Fibroblast of gingiva (primary cell): ENCODE data around the gene LGMN.
"Not testable (repeated sequence)": the region's sequence is repeated elsewhere in the genome, so short reads cannot be mapped to it uniquely, and the experiment has no call there.

Experiments used
- DNase-seq: peaks from one replicate; pipeline ENCODE4 v3.0.0-alpha.2; 2011; ENCODE audit warnings: low read depth

The LGMN gene

GRCh38 chr14:92694807-92695206 is 53.6 kb downstream of the LGMN start:
- DNase-seq = no peak

GRCh38 chr14:92693998-92694795 is 54.2 kb downstream of the LGMN start:
- DNase-seq = no peak

GRCh38 chr14:92692822-92693226 is 55.6 kb downstream of the LGMN start:
- DNase-seq = no peak

DNA sequence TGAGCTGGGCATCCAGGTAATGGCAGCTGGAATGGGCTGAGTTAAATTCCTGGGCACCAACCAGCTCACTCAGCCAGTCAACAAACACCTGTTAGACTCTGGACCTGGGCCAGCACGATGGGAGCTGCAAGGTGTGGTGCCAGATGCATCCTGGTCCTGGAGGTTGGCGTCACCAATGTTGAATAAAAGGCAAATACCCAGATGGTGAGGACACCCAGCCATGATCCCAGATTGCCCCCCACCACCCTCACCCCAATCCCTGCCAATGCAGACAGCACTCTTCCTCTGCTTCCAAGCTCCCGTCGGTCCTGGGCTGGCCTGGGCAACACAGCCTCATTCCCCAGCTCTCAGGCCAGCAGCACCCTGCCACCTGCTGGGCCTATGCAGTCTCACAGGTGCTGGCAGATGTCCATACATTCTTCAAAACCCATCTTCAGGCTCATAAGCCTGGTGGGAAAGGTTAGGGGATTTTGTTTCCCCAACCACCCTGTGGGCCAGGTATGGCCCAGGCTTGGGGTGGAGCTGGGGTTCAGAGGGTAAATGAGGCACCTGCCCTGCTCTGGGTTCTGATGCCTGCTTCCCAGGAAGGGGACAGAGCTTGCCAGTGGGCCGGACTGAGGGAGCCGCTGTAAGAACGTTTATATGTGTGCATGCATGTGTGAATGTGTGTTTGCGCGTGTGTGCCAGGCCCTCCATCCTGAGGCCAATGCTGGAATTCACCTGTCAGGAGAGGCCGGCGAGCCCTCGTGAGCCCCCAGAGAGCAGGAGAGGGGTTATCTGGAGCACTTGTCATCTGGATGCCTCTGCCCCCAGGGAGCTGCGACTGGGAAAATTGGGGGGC is 58.0 kb downstream of the LGMN start:
- DNase-seq = peak; percentile 36

- DNase-seq = no peak
Measured at GRCh38 chr14:92688434-92689375, 59.7 kb downstream of the LGMN start.

GRCh38 chr14:92687681-92688433 is 60.6 kb downstream of the LGMN start:
- no peak for DNase-seq

GRCh38 chr14:92686900-92687427 is 61.5 kb downstream of the LGMN start:
- peak; percentile 43 for DNase-seq

DNA sequence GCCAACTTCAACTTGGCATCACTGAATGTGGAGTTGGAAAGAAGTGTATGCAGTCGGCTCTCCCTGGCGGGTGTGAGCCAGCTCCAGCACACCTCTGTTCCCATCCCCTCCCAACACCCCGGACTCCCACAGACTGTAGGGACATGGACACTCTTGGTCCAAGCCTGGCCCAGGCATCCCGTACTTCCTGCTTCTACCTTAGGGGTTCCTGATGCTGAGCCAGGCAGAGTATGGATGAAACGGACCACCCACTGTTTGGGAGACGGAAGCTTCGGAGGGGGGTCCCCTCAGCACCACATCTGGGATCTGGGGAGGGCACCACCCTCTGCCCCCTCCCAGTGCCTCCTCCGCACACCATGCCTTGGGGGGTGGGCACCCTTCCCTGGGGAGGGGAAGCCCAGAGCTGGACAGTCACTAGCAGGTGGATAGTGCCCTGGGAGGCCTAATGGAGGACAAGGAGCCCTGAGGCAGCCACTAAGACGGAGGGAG is 62.0 kb downstream of the LGMN start:
- no peak for DNase-seq

DNA sequence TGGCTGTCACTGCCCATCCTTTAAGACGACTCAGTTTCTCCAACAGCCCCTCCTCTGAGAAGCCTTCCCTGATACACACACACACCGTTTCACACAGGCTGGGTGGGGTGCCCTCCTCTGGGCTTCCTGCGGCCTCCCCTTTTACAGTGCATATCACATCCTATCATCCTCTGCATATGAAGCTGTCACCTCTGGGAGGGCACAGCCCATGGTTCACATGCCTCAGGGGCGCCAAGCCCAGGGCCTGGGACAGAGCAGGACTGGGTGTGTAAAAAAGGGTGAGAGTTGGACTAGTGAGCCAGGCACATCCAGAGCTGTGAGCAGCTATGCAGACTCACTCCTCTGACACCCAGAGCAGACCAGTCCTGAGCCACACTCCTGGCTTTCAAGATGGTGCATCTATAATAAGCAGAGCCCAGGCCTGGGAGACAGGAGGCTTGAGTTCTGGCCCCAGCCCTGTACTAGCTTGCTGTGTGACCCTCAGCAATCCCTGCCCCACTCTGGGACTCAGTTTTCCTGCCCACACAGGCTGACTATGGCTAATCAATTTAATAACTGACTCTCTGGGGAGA is 62.6 kb downstream of the LGMN start:
- no peak for DNase-seq

- no peak for DNase-seq
Measured at GRCh38 chr14:92684801-92685560, 63.4 kb downstream of the LGMN start.

DNA sequence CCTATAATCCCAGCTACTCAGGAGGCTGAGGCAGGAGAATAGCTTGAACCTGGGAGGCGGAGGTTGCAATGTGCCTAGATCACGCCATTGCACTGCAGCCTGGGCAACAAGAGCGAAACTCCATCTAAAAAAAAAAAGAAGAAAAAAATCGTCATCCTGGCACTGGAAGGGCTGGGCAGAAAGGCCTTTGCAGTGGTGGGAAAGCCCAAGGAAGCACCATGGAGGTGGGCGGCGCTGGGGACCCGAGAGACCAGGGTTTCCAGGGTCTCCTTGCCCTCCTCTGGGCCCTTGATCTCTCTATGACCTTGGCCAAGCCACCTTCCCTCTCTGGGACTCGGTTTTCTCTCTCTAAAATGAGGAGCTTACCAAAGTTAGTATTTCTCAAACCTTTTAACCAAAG is 65.4 kb downstream of the LGMN start:
- DNase-seq = no peak

DNA sequence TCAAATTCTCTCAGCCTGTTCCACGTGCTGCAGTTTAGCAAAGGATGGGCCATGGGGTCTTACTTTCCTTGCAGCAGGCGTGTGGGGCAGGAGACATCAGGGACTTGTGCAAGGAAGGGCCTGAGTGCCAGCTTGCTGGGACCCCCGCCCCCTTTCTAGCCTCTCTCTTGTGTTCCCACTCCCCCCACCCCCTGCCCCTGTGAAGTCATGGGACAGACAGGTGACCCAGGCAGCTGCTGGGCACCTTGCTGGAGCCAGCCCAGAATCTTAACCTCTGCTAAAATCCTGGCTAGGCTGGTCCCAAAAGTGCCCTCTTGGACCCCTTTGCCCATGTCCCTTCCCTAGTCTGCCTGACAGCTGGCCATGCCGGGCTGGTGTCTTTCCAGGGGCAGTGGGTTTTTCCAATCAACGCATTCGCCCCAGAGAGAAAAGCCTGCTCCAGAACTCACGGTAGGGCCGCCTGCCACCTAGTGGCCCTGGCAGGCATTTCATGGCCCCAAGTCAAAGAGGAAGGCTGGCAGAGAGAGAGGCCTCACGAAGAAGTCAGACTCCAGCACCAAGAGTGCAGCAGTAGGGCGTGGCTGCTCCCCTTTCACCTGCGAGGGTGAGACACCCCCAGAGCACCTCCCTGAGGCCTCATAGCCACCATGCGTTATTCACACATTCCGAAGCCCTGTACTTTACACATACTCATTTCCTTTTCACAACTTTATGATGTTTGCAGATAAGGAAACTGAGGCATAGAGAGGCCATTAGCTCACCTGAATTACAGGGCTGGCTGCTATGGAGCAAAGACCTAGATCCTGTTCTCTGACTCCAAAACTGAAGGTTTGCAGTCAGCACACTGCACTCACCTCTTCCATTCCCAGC is 67.4 kb downstream of the LGMN start:
- DNase-seq = peak; percentile 64

DNA sequence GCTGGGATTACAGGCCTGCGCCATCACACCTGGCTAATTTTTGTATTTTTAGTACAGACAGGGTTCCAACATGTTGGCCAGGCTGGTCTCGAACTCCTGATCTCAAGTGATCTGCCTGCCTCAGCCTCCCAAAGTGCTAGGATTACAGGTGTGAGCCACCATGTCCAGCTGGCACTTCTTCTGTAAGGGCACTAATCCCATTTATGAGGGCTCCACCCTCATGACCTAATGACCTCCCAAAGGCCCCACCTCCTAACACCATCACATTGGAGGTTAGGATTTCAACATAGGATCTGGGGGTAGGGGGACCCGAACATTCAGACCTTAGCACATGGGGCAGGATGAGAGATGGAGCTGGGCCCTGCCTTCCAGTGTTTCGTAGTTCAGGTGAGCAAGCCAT is 68.1 kb downstream of the LGMN start:
- DNase-seq = not testable (repeated sequence)

DNA sequence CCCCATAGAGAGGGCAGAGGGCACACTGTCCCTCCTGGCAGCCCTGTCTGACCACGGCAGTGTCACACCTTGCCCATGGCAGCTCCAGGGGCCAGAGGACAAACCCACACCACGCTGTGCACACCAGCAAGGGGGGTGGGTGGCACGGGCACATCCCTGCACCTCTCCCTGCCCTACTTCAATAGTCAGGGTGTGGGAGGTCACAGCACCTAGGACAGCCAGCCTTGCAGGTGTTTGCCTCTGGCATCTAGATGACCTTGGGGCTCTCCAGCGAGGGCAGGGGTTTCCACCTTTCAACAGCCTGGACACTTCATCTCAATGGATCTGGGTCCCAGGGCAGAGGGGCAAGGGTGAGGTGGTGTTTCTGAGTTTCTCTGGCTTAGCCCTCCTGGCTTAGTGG is 69.2 kb downstream of the LGMN start:
- DNase-seq = no peak

DNA sequence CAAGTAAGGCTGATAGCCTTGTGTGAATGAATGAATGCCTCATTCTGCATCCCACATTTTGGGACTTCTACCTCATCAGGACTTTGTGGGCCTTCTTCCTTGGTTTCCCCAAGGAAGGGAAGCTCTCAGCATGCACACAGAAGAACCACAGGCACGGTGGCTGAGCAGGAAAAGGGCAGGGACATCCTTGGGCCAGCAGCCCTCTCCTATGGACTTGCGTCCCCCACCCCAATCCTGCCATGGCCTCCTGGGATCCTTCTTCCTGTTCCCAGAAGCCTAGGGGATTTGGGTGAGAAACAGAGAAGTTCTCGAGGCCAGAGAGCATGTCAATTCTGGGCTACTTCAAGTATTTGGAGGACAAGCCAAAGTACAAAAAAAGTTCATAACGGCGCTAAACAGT is 69.7 kb downstream of the LGMN start:
- DNase-seq = no peak

DNA sequence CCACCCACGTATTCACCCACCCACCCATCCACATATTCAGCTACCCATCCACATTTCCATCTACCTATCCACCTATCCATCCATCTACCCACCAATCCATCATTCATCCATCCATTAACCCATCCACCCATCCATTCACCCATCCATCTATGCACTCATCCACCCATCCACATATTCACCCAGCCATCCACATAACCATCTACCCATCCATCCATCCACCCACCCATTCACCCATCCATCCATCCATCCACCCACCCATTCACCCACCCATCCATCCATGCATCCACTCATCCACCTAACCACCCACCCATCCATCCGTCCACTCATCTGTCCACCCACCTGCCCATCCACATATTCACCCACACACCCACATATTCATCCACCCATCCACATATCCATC is 70.5 kb downstream of the LGMN start:
- DNase-seq = no peak

DNA sequence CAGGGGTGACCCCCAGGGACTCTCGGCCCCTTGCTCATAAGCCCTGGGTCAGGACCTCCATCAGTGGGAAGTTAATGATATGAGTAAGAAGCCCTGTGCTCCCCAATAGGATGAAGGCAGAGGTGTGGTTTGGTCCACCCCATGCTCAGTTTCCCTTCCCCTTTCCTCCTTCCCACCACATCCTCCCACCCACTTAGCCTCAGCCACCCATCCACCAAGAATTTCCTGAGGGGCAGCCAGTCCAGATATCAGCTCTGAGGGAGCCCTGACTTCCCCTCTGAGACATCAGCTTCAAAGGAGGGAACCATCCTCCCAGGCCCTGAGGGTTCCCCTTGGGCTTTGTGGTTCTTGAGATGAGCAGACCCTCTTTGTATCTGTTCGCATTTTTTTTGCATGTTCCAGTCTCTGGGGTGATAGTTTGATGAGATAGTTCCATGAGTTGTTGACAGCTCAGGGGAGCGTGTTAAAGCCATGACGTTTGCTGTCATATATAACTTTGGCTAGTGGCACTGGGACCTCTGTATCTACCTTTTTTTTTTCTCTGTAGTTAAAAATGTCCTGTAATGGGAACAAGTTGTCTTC is 71.2 kb downstream of the LGMN start:
- no peak for DNase-seq

DNA sequence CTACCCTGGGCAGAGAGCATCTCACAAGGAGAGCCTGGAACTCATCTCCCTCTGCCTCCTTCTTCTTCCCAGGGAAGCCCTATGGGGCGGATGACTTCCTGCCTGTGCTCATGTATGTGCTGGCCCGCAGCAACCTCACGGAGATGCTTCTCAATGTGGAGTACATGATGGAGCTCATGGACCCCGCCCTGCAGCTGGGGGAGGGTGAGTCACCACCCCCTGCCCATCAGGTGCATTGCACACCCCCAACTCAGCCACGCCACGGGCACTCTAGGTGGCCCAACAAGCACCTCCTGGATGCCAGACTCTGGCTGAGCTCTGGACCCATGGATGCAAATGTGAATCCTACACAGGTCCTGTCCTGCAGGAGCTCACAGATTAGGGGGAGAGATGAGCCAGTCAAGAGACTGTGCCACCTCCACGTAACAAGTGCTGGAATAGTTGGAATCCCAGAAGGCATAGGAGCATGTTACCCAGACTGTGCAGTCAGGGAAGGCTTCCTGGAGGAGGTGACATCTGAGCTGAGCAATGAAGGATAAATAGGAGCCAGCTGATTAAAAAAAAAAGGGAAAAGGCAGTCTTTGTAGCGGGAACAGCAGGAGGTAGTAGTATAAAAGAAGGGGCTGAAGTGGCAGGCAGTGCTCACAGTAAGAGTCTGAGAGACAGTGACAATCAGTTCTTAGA is 71.9 kb downstream of the LGMN start:
- DNase-seq = no peak
